Gastroesophageal sphincter (tissue), 4 donors: ENCODE measurements around the gene MYO7A. TPM values are rescaled to one million over a fixed set of nuclear protein-coding genes. Genes with fewer than 3 reads are reported as not detected.

Experiments used
- ATAC-seq: fragments of 150-250 bp; one replicate; pipeline ENCODE4 v1.9.1; 2016; ENCODE audit warnings: mild to moderate bottlenecking, moderate library complexity
- H3K27ac ChIP-seq, 4 donors: fragments of 200-600 bp; sonication (generic) in 3 of 4; 1 replicate in 3 of 4; 2 replicates in 1 of 4; pipeline ENCODE4 v1.5.1; 2016 to 2019
- H3K27me3 ChIP-seq: fragments of 200-600 bp; sonication (generic); one replicate; pipeline ENCODE4 v1.5.1; 2019
- H3K36me3 ChIP-seq, 2 donors: fragments of 200-600 bp; sonication (generic); one replicate each; pipeline ENCODE4 v1.5.1; 2019; ENCODE audit warnings: control low read depth in 1 of 2
- H3K4me1 ChIP-seq, 3 donors: fragments of 200-600 bp; sonication (generic); 1 replicate in 2 of 3; 2 replicates in 1 of 3; pipeline ENCODE4 v1.5.1; 2016 to 2019; ENCODE audit warnings: control low read depth in 2 of 3
- H3K4me3 ChIP-seq, 2 donors: fragments of 200-600 bp; sonication (generic); one replicate each; pipeline ENCODE4 v1.5.1; 2019; ENCODE audit warnings: mild to moderate bottlenecking in 1 of 2, moderate library complexity in 1 of 2
- H3K9me3 ChIP-seq, 3 donors: fragments of 200-600 bp; sonication (generic); one replicate each; pipeline ENCODE4 v1.5.1; 2017 to 2019; ENCODE audit warnings: control low read depth in 2 of 3
- EP300 ChIP-seq: sonication (generic); formaldehyde crosslinking; IDR thresholded peaks from one replicate; pipeline ENCODE4 v1.6.1; 2017; ENCODE audit warnings: antibody characterized with exemption, mild to moderate bottlenecking
- POLR2A ChIP-seq, 2 donors: fragments of 450-650 bp; IDR thresholded peaks; one replicate each; pipeline ENCODE4 v1.6.1; 2017; ENCODE audit warnings: antibody characterized with exemption in 2 of 2, mild to moderate bottlenecking in 2 of 2, moderate library complexity in 1 of 2
- POLR2AphosphoS5 ChIP-seq: sonication (generic); formaldehyde crosslinking; IDR thresholded peaks from one replicate; pipeline ENCODE4 v1.6.1; 2017; ENCODE audit warnings: antibody characterized with exemption
- WGBS, 2 donors: methylation state at CpG; one replicate each; pipeline ENCODE4 v1.1.5; 2018; ENCODE audit warnings: low coverage in 1 of 2; 5-methylcytosine and 5-hydroxymethylcytosine counted together
- total RNA-seq, 4 donors: library from RNA; depleted of rRNA; stranded (reverse); fragments of >200 nt; gene quantifications; one replicate each; pipeline ENCODE4 v1.1.0, GENCODE V29; 2016
- TF ChIP-seq, protein P1 (sequence below), 4 experiments: fragments of 200-600 bp in 2 of 4; fragments of 450-650 bp in 2 of 4; sonication (generic) in 1 of 4; IDR thresholded peaks; one replicate each; pipeline ENCODE4 v1.5.1; 2017 to 2019; ENCODE audit warnings: antibody characterized with exemption in 4 of 4, mild to moderate bottlenecking in 2 of 4, moderate library complexity in 2 of 4

MYO7A gene
- total RNA-seq, 4 donors from 2014 or later: 4.0 to 11.8 (median 8.7) TPM

DNA sequence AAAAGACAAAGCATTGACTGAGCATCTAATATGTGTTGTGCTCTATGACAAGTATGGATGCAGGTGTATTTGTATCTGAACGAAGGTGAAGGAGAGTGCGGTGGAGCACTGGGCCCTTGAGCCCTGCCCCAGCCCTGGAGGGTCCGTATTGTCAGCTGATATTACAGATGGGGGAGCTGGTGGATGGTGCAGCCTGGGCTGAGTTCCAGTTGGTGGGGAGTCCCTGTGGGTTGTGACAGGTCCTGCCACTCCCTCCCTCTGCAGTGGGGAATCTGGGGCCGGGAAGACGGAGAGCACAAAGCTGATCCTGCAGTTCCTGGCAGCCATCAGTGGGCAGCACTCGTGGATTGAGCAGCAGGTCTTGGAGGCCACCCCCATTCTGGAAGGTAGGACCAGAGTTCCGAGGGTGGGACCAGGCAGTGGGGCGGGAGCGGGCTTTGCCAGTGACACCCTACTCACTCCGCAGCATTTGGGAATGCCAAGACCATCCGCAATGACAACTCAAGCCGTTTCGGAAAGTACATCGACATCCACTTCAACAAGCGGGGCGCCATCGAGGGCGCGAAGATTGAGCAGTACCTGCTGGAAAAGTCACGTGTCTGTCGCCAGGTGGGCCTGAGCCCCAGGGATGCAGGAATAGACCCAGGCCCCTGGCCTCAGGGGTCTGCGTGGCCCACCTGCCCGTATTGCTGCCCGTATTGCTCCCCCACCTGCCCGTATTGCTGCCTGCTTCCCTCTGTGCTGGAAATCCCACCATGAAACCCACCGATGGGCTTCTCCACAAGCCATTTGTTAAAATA, 28.6 kb downstream of the MYO7A start:
- 92 to 100% methylated on average over 1 to 21 of the region's 26 CpGs for WGBS, 2 donors
- ATAC-seq: no peak
- Histone ChIP-seq H3K4me3 (no peak overlapping the region), H3K27ac (no peak overlapping the region), H3K27me3 (no peaks in the 10 kb centered on the region), H3K9me3 (no peaks in the 10 kb centered on the region), H3K4me1 (peaks cover 0 to 17% (median 0%) of the 10 kb centered on the region in 3 donors), H3K36me3 (no peaks in the 10 kb centered on the region)
- no peak for TF ChIP-seq EP300
- TF ChIP-seq, protein P1, sequence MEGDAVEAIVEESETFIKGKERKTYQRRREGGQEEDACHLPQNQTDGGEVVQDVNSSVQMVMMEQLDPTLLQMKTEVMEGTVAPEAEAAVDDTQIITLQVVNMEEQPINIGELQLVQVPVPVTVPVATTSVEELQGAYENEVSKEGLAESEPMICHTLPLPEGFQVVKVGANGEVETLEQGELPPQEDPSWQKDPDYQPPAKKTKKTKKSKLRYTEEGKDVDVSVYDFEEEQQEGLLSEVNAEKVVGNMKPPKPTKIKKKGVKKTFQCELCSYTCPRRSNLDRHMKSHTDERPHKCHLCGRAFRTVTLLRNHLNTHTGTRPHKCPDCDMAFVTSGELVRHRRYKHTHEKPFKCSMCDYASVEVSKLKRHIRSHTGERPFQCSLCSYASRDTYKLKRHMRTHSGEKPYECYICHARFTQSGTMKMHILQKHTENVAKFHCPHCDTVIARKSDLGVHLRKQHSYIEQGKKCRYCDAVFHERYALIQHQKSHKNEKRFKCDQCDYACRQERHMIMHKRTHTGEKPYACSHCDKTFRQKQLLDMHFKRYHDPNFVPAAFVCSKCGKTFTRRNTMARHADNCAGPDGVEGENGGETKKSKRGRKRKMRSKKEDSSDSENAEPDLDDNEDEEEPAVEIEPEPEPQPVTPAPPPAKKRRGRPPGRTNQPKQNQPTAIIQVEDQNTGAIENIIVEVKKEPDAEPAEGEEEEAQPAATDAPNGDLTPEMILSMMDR (IDR thresholded peaks at IDR 0.05): no peak
- TF ChIP-seq POLR2AphosphoS5: no peak
- no peak for TF ChIP-seq POLR2A (IDR thresholded peaks at IDR 0.05)

DNA sequence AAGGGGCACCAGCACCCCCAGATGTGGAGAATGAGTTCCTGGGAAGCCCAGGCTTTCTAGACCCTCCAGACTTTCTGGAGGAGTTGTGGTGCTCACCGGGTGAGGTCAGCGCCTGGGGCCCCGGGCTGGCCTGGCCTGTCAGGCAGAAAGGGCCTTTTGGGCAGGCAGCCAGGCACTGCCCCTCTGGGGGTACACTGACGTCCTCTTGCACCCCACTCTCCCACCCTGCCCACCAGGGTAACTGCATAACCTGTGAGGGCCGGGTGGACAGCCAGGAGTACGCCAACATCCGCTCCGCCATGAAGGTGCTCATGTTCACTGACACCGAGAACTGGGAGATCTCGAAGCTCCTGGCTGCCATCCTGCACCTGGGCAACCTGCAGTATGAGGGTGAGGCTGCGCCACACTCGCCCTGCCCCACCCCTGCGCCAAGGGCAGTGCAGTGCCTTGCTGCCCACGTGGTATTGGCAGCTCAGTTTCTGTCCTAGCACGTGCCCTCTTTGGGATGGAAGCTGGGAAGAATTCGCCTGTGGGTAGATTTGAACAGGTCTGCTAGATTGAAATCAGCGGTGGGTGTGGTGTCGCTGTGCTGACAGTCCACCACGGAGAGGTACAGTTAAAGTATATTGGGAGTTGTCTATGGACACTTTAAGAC, 30.1 kb downstream of the MYO7A start:
- Histone ChIP-seq H3K9me3 (no peaks in the 10 kb centered on the region), H3K4me1 (peaks cover 0 to 16% (median 0%) of the 10 kb centered on the region in 3 donors), H3K36me3 (no peaks in the 10 kb centered on the region), H3K4me3 (no peak overlapping the region), H3K27ac (no peak overlapping the region), H3K27me3 (no peaks in the 10 kb centered on the region)
- no peak for ATAC-seq
- TF ChIP-seq EP300 (no peak), POLR2A (IDR thresholded peaks at IDR 0.05) (no peak), POLR2AphosphoS5 (no peak)
- TF ChIP-seq, protein P1 (IDR thresholded peaks at IDR 0.05): no peak
- WGBS, 2 donors: 86 to 88% methylated on average over 3 to 8 of the region's 19 CpGs

DNA sequence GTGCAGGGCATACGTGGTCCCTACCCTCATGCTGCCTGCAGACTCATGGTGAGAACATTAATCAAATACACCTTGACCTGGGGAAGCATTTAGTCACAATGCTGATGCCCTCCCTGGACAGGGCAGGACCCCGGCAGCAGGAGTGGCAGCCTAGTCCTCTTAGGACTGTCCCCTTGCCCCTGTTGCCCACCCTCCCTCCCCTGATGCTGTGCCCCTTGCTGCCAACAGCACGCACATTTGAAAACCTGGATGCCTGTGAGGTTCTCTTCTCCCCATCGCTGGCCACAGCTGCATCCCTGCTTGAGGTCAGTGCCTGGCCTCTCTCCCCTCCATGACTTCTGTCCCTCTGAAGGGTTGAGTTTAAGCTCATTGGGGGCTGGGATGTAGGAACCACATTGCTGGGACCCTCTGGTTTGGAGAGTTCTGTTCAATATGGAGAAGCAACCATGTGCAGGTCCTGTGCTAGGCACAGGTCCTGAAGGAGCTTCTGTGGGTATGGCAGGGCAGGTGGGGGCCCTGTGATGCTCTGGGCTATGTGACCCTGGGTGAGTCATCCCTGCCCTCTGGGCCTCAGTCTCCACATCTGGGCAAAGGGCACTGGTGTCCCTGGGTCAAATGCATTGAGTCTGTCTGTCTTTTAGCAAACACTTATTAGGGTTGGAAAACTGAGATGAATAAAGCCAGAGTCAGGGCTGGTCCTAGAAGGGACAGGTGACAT, 31.3 kb downstream of the MYO7A start:
- TF ChIP-seq POLR2AphosphoS5 (no peak), POLR2A (IDR thresholded peaks at IDR 0.05) (no peak), EP300 (no peak)
- TF ChIP-seq, protein P1 (IDR thresholded peaks at IDR 0.05): no peak
- H3K9me3 ChIP-seq: no peaks in the 10 kb centered on the region
- WGBS, 2 donors: 92% methylated on average over 2 of the region's 4 CpGs; no CpG with 5 or more reads in 1 of the 2 donors
- no peaks in the 10 kb centered on the region for H3K36me3 ChIP-seq
- no peaks in the 10 kb centered on the region for H3K27me3 ChIP-seq
- H3K4me1 ChIP-seq: peaks cover 0 to 4% (median 0%) of the 10 kb centered on the region in 3 donors
- ATAC-seq: no peak
- H3K27ac ChIP-seq: no peak overlapping the region
- H3K4me3 ChIP-seq: no peak overlapping the region

DNA sequence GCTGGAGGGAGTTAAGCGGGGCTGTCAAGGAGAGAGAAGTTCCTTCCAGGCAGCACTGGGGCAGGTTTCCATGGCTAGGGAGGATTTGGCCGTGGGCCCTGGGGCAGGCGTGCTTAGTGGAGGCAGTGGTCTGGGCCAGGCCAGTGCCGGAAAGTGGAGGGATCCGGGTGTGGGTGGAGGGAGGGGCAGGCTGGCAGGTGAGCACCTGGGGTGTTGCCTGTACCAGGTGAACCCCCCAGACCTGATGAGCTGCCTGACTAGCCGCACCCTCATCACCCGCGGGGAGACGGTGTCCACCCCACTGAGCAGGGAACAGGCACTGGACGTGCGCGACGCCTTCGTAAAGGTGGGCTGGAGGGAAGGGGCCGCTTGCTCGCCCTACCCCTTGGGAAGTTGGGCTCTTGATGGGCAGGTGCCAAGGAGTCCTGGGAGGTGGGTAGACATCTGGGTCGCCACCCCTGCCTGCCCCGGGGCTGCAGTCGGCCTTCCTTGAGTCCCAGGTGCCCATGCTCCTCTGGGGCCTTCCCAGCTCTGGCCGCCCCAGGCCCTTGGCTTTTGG, 32.0 kb downstream of the MYO7A start:
- WGBS, 2 donors: 93 to 98% methylated on average over 3 to 11 of the region's 20 CpGs
- Histone ChIP-seq H3K27ac (no peak overlapping the region), H3K27me3 (no peaks in the 10 kb centered on the region), H3K4me1 (no peaks in the 10 kb centered on the region), H3K36me3 (no peaks in the 10 kb centered on the region), H3K9me3 (no peaks in the 10 kb centered on the region), H3K4me3 (no peak overlapping the region)
- ATAC-seq: no peak
- TF ChIP-seq, protein P1 (IDR thresholded peaks at IDR 0.05): no peak
- TF ChIP-seq POLR2AphosphoS5 (no peak), EP300 (no peak), POLR2A (IDR thresholded peaks at IDR 0.05) (no peak)
